BJ (cell line): Measurements from ENCODE around the gene MCM5. TPM values are rescaled to one million over a fixed set of nuclear protein-coding genes. Genes with fewer than 3 reads are reported as not detected.

ENCODE experiments used
- CTCF ChIA-PET: fragments of 350-600 bp; formaldehyde crosslinking; extraction: SDS; loops from one replicate; lab custom pipeline; 2021; ENCODE audit warnings: antibody characterized with exemption, inconsistent platforms; lab: Yijun Ruan, JAX
- POLR2A ChIA-PET: fragments of 300-600 bp; sonication (Branson Sonifier 250); formaldehyde crosslinking; extraction: SDS; loops from one replicate; lab custom pipeline; 2021; ENCODE audit warnings: antibody characterized with exemption; lab: Charles Lee
- DNase-seq: peaks from one replicate; pipeline ENCODE4 v3.0.0-alpha.2; 2011; ENCODE audit warnings: low read depth
- H3K27me3 ChIP-seq: 2 replicates; pipeline ENCODE4 v1.6.0; 2011; ENCODE audit warnings: low read length; ENCODE audit not compliant: control insufficient read depth, insufficient read depth
- H3K36me3 ChIP-seq: 2 replicates; pipeline ENCODE4 v1.5.1; 2011; ENCODE audit warnings: low read length; ENCODE audit not compliant: control insufficient read depth, insufficient read depth
- H3K4me3 ChIP-seq: 2 replicates; pipeline ENCODE4 v1.5.1; 2011; ENCODE audit warnings: low read depth, mild to moderate bottlenecking, control low read depth, low read length
- polyA plus RNA-seq: library from polyadenylated mRNA; depleted of rRNA; stranded (reverse); fragments of >200 nt; gene quantifications from 2 replicates; pipeline ENCODE4 v1.2.3, GENCODE V29; 2011
- TF ChIP-seq, protein P1 (sequence below): IDR thresholded peaks from 2 replicates; pipeline ENCODE4 v1.5.1; 2011; ENCODE audit warnings: low read depth, mild to moderate bottlenecking, control low read depth, inconsistent platforms, low read length, moderate library complexity; ENCODE audit not compliant: insufficient read depth

Gene MCM5
- polyA plus RNA-seq, 1 experiment = 34.6 TPM

DNA sequence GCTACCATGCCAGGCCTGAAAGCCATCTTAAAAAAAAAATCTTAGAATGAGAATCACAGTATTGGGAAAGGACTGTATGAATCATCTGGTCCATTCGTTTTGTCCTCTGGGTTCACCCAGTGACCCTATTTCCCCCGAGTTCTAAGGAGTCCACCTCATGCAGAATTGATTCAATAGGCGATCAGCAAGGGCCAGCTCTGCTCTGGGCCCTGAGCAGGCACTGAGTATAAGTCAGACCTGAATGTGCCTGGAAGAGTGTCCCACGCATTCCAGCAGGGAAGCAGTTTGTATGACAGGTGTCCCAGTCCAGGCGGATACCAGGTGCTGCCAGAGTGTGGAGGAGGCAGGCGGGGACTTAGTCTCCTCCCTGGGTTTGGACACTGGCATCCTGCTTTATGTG, 19.9 kb upstream of the MCM5 start:
- TF ChIP-seq, protein P1, sequence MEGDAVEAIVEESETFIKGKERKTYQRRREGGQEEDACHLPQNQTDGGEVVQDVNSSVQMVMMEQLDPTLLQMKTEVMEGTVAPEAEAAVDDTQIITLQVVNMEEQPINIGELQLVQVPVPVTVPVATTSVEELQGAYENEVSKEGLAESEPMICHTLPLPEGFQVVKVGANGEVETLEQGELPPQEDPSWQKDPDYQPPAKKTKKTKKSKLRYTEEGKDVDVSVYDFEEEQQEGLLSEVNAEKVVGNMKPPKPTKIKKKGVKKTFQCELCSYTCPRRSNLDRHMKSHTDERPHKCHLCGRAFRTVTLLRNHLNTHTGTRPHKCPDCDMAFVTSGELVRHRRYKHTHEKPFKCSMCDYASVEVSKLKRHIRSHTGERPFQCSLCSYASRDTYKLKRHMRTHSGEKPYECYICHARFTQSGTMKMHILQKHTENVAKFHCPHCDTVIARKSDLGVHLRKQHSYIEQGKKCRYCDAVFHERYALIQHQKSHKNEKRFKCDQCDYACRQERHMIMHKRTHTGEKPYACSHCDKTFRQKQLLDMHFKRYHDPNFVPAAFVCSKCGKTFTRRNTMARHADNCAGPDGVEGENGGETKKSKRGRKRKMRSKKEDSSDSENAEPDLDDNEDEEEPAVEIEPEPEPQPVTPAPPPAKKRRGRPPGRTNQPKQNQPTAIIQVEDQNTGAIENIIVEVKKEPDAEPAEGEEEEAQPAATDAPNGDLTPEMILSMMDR = no peak
- CTCF ChIA-PET = interaction anchor here (0.8 to 1.8 kb wide), 4 partner anchors 10 to 51 kb away, joined by 5 to 6 read pairs (median 5); no protein-coding TSS in a partner anchor
- Histone ChIP-seq H3K27me3 (no peaks in the 10 kb centered on the region), H3K36me3 (peaks cover 7% of the 10 kb centered on the region), H3K4me3 (no peak overlapping the region)
- DNase-seq = no peak
- POLR2A ChIA-PET = interaction anchor here (0.7 kb wide), 1 partner anchor 812 kb away, joined by 9 read pairs; no protein-coding TSS in a partner anchor

DNA sequence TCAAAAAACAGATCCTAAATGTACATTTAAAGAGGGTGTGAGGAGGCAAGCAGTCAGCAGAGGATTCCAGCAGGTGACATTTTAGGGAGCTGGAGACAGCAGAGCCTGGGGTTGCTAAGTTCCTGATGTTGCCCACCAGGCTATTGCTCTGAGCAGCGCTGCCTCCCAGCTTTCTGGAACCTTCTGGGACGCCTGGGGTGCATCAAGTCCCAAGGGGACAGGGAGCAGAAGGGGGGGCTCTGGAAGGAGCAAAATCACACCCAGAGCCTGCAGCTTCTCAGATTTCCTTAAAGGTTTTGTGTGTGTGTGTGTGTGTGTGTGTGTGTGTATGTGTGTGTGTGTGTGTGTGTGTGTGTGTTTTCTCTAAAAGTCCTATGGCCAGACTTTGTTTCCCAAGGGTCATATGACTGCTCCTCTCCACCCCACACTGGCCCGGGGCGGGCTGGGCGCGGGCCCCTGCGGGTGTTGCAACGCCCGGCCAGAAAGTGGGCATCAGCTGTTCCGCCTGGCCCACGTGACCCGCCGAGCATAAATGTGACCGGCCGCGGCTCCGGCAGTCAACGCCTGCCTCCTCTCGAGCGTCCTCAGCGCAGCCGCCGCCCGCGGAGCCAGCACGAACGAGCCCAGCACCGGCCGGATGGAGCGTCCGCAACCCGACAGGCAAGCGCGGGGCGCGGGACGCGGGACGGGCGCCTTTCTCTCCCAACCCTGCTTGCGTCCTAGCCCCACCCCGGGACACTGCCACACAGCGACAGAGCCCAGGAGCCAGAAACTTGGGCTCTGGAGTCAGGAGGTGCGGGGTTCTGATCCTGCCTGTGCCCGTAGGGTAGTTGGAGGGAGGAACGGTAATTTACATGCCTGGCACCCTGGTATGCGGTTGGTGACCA, 19.2 kb upstream of the MCM5 start, which contains the start of gene HMOX1:
TSS of gene HMOX1 (plus strand) at position 560 of the 887 bp plus-strand sequence. CDS start at position 638, 78 bp downstream.
- CTCF ChIA-PET = interaction anchor here (0.7 to 1.8 kb wide), 7 partner anchors 10 to 972 kb away, joined by 3 to 6 read pairs (median 5); no protein-coding TSS in a partner anchor
- TF ChIP-seq, protein P1 = no peak; the same call in 1 of the 2 replicates
- peak; percentile 55 for DNase-seq
- Histone ChIP-seq H3K36me3 (peaks cover 8% of the 10 kb centered on the region), H3K27me3 (no peaks in the 10 kb centered on the region), H3K4me3 (peak within 1 kb of the TSS; percentile 59)
- POLR2A ChIA-PET = interaction anchor here (0.7 kb wide), 1 partner anchor 812 kb away, joined by 9 read pairs; no protein-coding TSS in a partner anchor

DNA sequence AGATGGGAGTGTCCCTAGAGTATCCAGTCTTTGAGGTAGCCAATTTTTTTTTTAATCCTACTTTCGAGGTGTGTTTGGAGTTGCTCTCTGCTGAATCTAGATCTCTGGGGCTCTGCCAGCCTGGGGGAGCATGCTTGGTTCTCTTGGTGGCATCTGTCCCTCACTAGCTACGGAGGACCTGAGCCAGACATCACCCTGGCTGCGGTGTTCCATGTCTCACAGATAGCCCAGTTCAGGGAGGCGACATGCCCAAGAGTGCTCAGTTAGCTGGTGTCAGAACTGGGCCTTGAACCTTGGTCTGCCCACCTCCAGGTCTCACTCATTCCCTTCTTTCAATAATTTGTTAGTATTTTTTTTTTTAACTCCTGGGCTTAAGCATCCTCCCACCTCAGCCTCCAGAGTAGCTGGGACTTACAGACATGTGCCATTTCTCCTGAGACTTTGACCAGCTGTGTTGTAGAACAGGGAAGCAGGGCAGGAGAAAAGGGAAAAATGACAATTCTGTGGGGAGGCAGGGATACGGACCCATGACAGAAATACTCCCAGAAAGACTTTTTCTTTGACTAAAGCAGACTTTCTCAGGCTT, 18.4 kb upstream of the MCM5 start:
- Histone ChIP-seq H3K27me3 (no peaks in the 10 kb centered on the region), H3K36me3 (peaks cover 10% of the 10 kb centered on the region), H3K4me3 (peak overlapping the region; percentile 59)
- ChIA-PET POLR2A (interaction anchor here (0.6 kb wide), 1 partner anchor 10 kb away, joined by 8 read pairs; no protein-coding TSS in a partner anchor), CTCF (interaction anchor here (0.6 to 1.8 kb wide), 5 partner anchors 9 to 254 kb away, joined by 3 to 6 read pairs (median 3); no protein-coding TSS in a partner anchor)
- TF ChIP-seq, protein P1 = no peak
- DNase-seq = no peak

DNA sequence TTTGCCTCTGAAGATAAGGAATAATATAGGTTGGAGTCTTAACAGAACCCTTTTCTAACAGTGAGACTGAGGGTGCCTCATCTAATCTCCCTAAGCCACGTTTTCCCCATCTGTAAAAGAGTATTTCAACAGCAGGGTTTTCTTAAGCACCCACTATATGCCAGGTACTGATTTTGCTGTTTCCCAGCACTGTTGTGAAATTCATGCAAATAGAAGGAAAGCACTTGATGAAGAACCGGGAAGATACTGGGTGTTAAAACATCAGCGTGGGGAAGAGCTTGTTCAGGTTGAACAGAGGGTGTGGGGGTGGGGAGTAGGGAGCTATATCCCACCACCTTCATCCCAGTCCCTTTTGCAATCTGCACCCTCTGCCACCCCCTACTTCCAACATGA, 16.3 kb upstream of the MCM5 start:
- no peak overlapping the region for H3K4me3 ChIP-seq
- CTCF ChIA-PET = interaction anchor here (1.4 kb wide), 1 partner anchor 26 kb away, joined by 3 read pairs; no protein-coding TSS in a partner anchor

More for the DNA sequence above, 16.3 kb upstream of the MCM5 start:
- Histone ChIP-seq H3K36me3 (peaks cover 21% of the 10 kb centered on the region), H3K27me3 (no peaks in the 10 kb centered on the region)
- no peak for DNase-seq
- TF ChIP-seq, protein P1 = no peak
- POLR2A ChIA-PET = interaction anchor here (0.6 kb wide), 1 partner anchor 28 kb away, joined by 3 read pairs; no protein-coding TSS in a partner anchor
